Measurements from ENCODE around the gene CASZ1. TPM values are rescaled to one million over a fixed set of nuclear protein-coding genes. Genes with fewer than 3 reads are reported as not detected.

Gene CASZ1
- total RNA-seq, 1 experiment from 2014 or later = 15.2 TPM

GRCh38 chr1:10634428-10635084 is 161.9 kb downstream of the CASZ1 start:
- no peak for DNase-seq

GRCh38 chr1:10634075-10634427 is 162.4 kb downstream of the CASZ1 start:
- no peaks in the 10 kb centered on the region for H3K27me3 ChIP-seq (ENCODE audit: insufficient read depth, low read depth)
- no peak overlapping the region for H2AFZ ChIP-seq
- H3K9me3 ChIP-seq (ENCODE audit: insufficient read depth, low read depth) = no peaks in the 10 kb centered on the region
- no peaks in the 10 kb centered on the region for H3K79me2 ChIP-seq (ENCODE audit: low read depth)
- intact Hi-C loops (cut with micrococcal nuclease; ENCODE audit: unreplicated experiment) = no loop called here
- H3K36me3 ChIP-seq (ENCODE audit: low read depth) = no peaks in the 10 kb centered on the region
- no peaks in the 10 kb centered on the region for H3K9me2 ChIP-seq (ENCODE audit: insufficient read depth)
- ChIA-PET CTCF (interaction anchor here (0.6 kb wide), 1 partner anchor 145 kb away, joined by 5 read pairs; no protein-coding TSS in a partner anchor), POLR2A (ENCODE audit: unreplicated experiment) (no interaction called here)
- no TSS peak for BruUV-seq (replicated peaks)
- TF ChIP-seq EZH2 (IDR thresholded peaks at IDR 0.05; ENCODE audit: low read depth) = no peak
- no peak for TF ChIP-seq CTCF (conservative IDR thresholded peaks at IDR 0.05)
- H3K4me3 ChIP-seq = no peak overlapping the region
- H3K4me2 ChIP-seq = no peak overlapping the region
- no peaks in the 10 kb centered on the region for H4K20me1 ChIP-seq (ENCODE audit: insufficient read depth)
- no peaks in the 10 kb centered on the region for H3K4me1 ChIP-seq (replicated peaks; ENCODE audit: insufficient read depth)
- no peak overlapping the region for H3K27ac ChIP-seq
- H3F3A ChIP-seq (ENCODE audit: insufficient read depth, low read depth) = no peaks in the 10 kb centered on the region
- no peak for DNase-seq

More at GRCh38 chr1:10634428-10635084, 161.9 kb downstream of the CASZ1 start:
- Histone ChIP-seq H3K36me3 (ENCODE audit: low read depth) (no peaks in the 10 kb centered on the region), H3K4me1 (replicated peaks; ENCODE audit: insufficient read depth) (no peaks in the 10 kb centered on the region), H3F3A (ENCODE audit: insufficient read depth, low read depth) (no peaks in the 10 kb centered on the region), H3K4me2 (no peak overlapping the region), H4K20me1 (ENCODE audit: insufficient read depth) (no peaks in the 10 kb centered on the region), H3K27ac (no peak overlapping the region), H3K79me2 (ENCODE audit: low read depth) (no peaks in the 10 kb centered on the region), H3K9me2 (ENCODE audit: insufficient read depth) (no peaks in the 10 kb centered on the region), H2AFZ (no peak overlapping the region), H3K9me3 (ENCODE audit: insufficient read depth, low read depth) (no peaks in the 10 kb centered on the region), H3K4me3 (no peak overlapping the region), H3K27me3 (ENCODE audit: insufficient read depth, low read depth) (no peaks in the 10 kb centered on the region)
- no peak for TF ChIP-seq CTCF (conservative IDR thresholded peaks at IDR 0.05)
- no peak for TF ChIP-seq EZH2 (IDR thresholded peaks at IDR 0.05; ENCODE audit: low read depth)
- CTCF ChIA-PET = interaction anchor here (0.6 kb wide), 1 partner anchor 145 kb away, joined by 5 read pairs; no protein-coding TSS in a partner anchor
- POLR2A ChIA-PET (ENCODE audit: unreplicated experiment) = interaction anchor here (0.6 kb wide), 1 partner anchor 194 kb away, joined by 7 read pairs; no protein-coding TSS in a partner anchor
- BruUV-seq (replicated peaks) = no TSS peak
- intact Hi-C loops (cut with micrococcal nuclease; ENCODE audit: unreplicated experiment) = no loop called here

- no peak for DNase-seq
- Histone ChIP-seq H3K4me2 (no peak overlapping the region), H3K79me2 (ENCODE audit: low read depth) (no peaks in the 10 kb centered on the region), H3K9me2 (ENCODE audit: insufficient read depth) (no peaks in the 10 kb centered on the region), H3F3A (ENCODE audit: insufficient read depth, low read depth) (no peaks in the 10 kb centered on the region), H3K27me3 (ENCODE audit: insufficient read depth, low read depth) (no peaks in the 10 kb centered on the region), H3K9me3 (ENCODE audit: insufficient read depth, low read depth) (no peaks in the 10 kb centered on the region), H2AFZ (no peak overlapping the region), H3K36me3 (ENCODE audit: low read depth) (no peaks in the 10 kb centered on the region), H3K4me3 (no peak overlapping the region), H4K20me1 (ENCODE audit: insufficient read depth) (no peaks in the 10 kb centered on the region), H3K27ac (no peak overlapping the region), H3K4me1 (replicated peaks; ENCODE audit: insufficient read depth) (no peaks in the 10 kb centered on the region)
- intact Hi-C loops (cut with micrococcal nuclease; ENCODE audit: unreplicated experiment) = no loop called here
- CTCF ChIA-PET = no interaction called here
- POLR2A ChIA-PET (ENCODE audit: unreplicated experiment) = no interaction called here
- TF ChIP-seq CTCF (conservative IDR thresholded peaks at IDR 0.05) (no peak), EZH2 (IDR thresholded peaks at IDR 0.05; ENCODE audit: low read depth) (no peak)
- BruUV-seq (replicated peaks) = no TSS peak
Measured at GRCh38 chr1:10633416-10633815, 163.0 kb downstream of the CASZ1 start.

All from PC-9 (cell line).